ENCODE results near the gene FAM174B. TPM values are rescaled to one million over a fixed set of nuclear protein-coding genes. Genes with fewer than 3 reads are reported as not detected.

FAM174B gene
- total and polyA plus RNA-seq, 4 donors, result 2.5 to 4.5 (median 3.8) TPM

DNA sequence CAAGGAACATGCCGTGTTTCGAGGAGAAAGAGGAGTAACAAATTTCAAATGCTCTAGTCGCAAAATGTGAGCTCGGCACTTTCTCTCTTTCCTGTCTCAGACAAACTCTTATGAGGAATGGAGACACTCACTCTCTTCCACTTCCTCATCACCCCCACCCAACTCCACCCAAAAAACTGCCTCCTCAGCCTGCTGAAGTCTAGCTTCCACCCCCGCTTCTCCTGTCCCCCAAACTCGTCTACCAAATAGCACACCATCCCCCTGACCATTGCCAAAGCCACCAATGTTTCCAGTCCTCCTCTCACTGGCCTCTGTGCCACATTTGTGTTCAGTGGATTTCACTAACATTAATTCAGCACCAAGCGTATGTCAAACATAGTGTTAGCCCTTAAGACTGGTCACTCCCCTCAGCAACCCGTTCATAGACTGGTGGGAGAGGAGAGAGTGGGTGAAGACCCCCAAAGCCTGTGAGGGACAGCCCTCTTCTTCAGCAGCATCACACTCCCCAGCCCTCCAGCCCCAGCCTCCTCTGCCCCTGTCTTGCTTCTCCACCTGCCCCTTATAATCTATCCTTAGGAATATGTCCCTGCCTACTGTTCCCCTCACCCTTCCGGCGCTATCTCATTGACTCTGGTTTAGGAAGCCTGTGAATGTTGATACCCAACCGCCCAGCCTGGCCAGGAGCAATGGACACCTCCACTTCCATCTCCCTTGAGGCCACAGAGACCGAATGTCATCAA lies 77.3 kb downstream of the FAM174B start:
- H3K27ac ChIP-seq (ENCODE audit: low read depth in 1 of 2, low read length in 2 of 2), result no peak overlapping the region
- 88% methylated on average over 12 of the region's 12 CpGs for WGBS
- H3K4me3 ChIP-seq (ENCODE audit: low read depth in 1 of 3, low read length in 3 of 3), result no peak overlapping the region
- no peaks in the 10 kb centered on the region for H3K27me3 ChIP-seq (ENCODE audit: control insufficient read depth in 4 of 4, insufficient read depth in 4 of 4, low read length in 3 of 4)
- H3K4me1 ChIP-seq (ENCODE audit: control insufficient read depth in 4 of 4, insufficient read depth in 4 of 4, low read length in 3 of 4), result no peaks in the 10 kb centered on the region
- TF ChIP-seq GABPA (IDR thresholded peaks at IDR 0.05 in 1 of 2, conservative IDR thresholded peaks at IDR 0.05 in 1 of 2), result no peak
- TF ChIP-seq TAF1 (conservative IDR thresholded peaks at IDR 0.05), result no peak
- TF ChIP-seq RXRA (IDR thresholded peaks at IDR 0.05), result no peak
- no peak for TF ChIP-seq EGR1 (IDR thresholded peaks at IDR 0.05; ENCODE audit: low read depth in 2 of 2)
- no peak for TF ChIP-seq SP1 (IDR thresholded peaks at IDR 0.05)
- TF ChIP-seq, protein P1, sequence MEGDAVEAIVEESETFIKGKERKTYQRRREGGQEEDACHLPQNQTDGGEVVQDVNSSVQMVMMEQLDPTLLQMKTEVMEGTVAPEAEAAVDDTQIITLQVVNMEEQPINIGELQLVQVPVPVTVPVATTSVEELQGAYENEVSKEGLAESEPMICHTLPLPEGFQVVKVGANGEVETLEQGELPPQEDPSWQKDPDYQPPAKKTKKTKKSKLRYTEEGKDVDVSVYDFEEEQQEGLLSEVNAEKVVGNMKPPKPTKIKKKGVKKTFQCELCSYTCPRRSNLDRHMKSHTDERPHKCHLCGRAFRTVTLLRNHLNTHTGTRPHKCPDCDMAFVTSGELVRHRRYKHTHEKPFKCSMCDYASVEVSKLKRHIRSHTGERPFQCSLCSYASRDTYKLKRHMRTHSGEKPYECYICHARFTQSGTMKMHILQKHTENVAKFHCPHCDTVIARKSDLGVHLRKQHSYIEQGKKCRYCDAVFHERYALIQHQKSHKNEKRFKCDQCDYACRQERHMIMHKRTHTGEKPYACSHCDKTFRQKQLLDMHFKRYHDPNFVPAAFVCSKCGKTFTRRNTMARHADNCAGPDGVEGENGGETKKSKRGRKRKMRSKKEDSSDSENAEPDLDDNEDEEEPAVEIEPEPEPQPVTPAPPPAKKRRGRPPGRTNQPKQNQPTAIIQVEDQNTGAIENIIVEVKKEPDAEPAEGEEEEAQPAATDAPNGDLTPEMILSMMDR (IDR thresholded peaks at IDR 0.05; ENCODE audit: low read depth, low read length, missing input control), result no peak
- no peak for TF ChIP-seq RAD21 (IDR thresholded peaks at IDR 0.05)
- no peak for TF ChIP-seq FOXA2 (IDR thresholded peaks at IDR 0.05)
- TF ChIP-seq HNF4G (IDR thresholded peaks at IDR 0.05), result no peak
- no peak for TF ChIP-seq YY1 (IDR thresholded peaks at IDR 0.05)
- TF ChIP-seq JUND (IDR thresholded peaks at IDR 0.05), result no peak
- TF ChIP-seq FOXA1 (IDR thresholded peaks at IDR 0.05), result no peak
- TF ChIP-seq, protein P2, sequence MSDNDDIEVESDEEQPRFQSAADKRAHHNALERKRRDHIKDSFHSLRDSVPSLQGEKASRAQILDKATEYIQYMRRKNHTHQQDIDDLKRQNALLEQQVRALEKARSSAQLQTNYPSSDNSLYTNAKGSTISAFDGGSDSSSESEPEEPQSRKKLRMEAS (IDR thresholded peaks at IDR 0.05), result no peak
- TF ChIP-seq, protein P3, sequence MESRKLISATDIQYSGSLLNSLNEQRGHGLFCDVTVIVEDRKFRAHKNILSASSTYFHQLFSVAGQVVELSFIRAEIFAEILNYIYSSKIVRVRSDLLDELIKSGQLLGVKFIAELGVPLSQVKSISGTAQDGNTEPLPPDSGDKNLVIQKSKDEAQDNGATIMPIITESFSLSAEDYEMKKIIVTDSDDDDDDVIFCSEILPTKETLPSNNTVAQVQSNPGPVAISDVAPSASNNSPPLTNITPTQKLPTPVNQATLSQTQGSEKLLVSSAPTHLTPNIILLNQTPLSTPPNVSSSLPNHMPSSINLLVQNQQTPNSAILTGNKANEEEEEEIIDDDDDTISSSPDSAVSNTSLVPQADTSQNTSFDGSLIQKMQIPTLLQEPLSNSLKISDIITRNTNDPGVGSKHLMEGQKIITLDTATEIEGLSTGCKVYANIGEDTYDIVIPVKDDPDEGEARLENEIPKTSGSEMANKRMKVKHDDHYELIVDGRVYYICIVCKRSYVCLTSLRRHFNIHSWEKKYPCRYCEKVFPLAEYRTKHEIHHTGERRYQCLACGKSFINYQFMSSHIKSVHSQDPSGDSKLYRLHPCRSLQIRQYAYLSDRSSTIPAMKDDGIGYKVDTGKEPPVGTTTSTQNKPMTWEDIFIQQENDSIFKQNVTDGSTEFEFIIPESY (IDR thresholded peaks at IDR 0.05), result no peak
- TF ChIP-seq, protein P4, sequence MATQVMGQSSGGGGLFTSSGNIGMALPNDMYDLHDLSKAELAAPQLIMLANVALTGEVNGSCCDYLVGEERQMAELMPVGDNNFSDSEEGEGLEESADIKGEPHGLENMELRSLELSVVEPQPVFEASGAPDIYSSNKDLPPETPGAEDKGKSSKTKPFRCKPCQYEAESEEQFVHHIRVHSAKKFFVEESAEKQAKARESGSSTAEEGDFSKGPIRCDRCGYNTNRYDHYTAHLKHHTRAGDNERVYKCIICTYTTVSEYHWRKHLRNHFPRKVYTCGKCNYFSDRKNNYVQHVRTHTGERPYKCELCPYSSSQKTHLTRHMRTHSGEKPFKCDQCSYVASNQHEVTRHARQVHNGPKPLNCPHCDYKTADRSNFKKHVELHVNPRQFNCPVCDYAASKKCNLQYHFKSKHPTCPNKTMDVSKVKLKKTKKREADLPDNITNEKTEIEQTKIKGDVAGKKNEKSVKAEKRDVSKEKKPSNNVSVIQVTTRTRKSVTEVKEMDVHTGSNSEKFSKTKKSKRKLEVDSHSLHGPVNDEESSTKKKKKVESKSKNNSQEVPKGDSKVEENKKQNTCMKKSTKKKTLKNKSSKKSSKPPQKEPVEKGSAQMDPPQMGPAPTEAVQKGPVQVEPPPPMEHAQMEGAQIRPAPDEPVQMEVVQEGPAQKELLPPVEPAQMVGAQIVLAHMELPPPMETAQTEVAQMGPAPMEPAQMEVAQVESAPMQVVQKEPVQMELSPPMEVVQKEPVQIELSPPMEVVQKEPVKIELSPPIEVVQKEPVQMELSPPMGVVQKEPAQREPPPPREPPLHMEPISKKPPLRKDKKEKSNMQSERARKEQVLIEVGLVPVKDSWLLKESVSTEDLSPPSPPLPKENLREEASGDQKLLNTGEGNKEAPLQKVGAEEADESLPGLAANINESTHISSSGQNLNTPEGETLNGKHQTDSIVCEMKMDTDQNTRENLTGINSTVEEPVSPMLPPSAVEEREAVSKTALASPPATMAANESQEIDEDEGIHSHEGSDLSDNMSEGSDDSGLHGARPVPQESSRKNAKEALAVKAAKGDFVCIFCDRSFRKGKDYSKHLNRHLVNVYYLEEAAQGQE (IDR thresholded peaks at IDR 0.05), result no peak
- no peak for TF ChIP-seq NR2F2 (IDR thresholded peaks at IDR 0.05)
- no peak for TF ChIP-seq HNF4A (conservative IDR thresholded peaks at IDR 0.05)
- H3K36me3 ChIP-seq (ENCODE audit: control insufficient read depth in 4 of 4, insufficient read depth in 3 of 4, low read depth in 1 of 4, low read length in 3 of 4), result no peaks in the 10 kb centered on the region
- DNase-seq (ENCODE audit: low spot score), result peak; percentile 19
- H3K9ac ChIP-seq (ENCODE audit: low read depth in 1 of 2, low read length in 2 of 2), result no peak overlapping the region
- H3K9me3 ChIP-seq (ENCODE audit: control insufficient read depth in 4 of 4, low read length in 3 of 4), result no peaks in the 10 kb centered on the region

Measured in liver (tissue), 9 donors.